ENCODE data around the gene TSPAN9.

TSPAN9 gene

GRCh38 chr12:3164454-3165077 is 87.4 kb downstream of the TSPAN9 start:
- DNase-seq (ENCODE audit: low spot score): no peak

- no peak for DNase-seq (ENCODE audit: low spot score)
Observed at GRCh38 chr12:3165078-3165980, 88.2 kb downstream of the TSPAN9 start.

- DNase-seq (ENCODE audit: low spot score): no peak
Observed at GRCh38 chr12:3167636-3168035, 90.5 kb downstream of the TSPAN9 start.

GRCh38 chr12:3168223-3169221 is 91.3 kb downstream of the TSPAN9 start:
- no peak for DNase-seq (ENCODE audit: low spot score)

GRCh38 chr12:3170423-3171194 is 93.4 kb downstream of the TSPAN9 start:
- DNase-seq (ENCODE audit: low spot score): no peak

GRCh38 chr12:3171195-3171591 is 94.0 kb downstream of the TSPAN9 start:
- DNase-seq (ENCODE audit: low spot score): no peak

GRCh38 chr12:3172124-3173007 is 95.2 kb downstream of the TSPAN9 start:
- no peak for DNase-seq (ENCODE audit: low spot score)

GRCh38 chr12:3173008-3173553 is 95.9 kb downstream of the TSPAN9 start:
- DNase-seq (ENCODE audit: low spot score): no peak

- DNase-seq (ENCODE audit: low spot score): no peak
Observed at GRCh38 chr12:3173912-3174311, 96.7 kb downstream of the TSPAN9 start.

GRCh38 chr12:3175238-3175637 is 98.1 kb downstream of the TSPAN9 start:
- DNase-seq (ENCODE audit: low spot score): no peak

- no peak for DNase-seq (ENCODE audit: low spot score)
Observed at GRCh38 chr12:3176754-3177153, 99.6 kb downstream of the TSPAN9 start.

GRCh38 chr12:3177778-3178425 is 100.7 kb downstream of the TSPAN9 start:
- DNase-seq (ENCODE audit: low spot score): no peak

- DNase-seq (ENCODE audit: low spot score): no peak
Observed at GRCh38 chr12:3178671-3179313, 101.6 kb downstream of the TSPAN9 start.

- no peak for DNase-seq (ENCODE audit: low spot score)
Observed at GRCh38 chr12:3179731-3180130, 102.6 kb downstream of the TSPAN9 start.

GRCh38 chr12:3182426-3182825 is 105.2 kb downstream of the TSPAN9 start:
- no peak for DNase-seq (ENCODE audit: low spot score)

GRCh38 chr12:3184485-3184884 is 107.3 kb downstream of the TSPAN9 start:
- DNase-seq (ENCODE audit: low spot score): no peak

- no peak for DNase-seq (ENCODE audit: low spot score)
Observed at GRCh38 chr12:3185260-3185870, 108.2 kb downstream of the TSPAN9 start.

GRCh38 chr12:3186546-3187215 is 109.5 kb downstream of the TSPAN9 start:
- no peak for DNase-seq (ENCODE audit: low spot score)
